Activated CD4-positive, alpha-beta T cell treated with anti-CD3 and anti-CD28 coated beads, Interleukin-2, amount 10 ng/mL, durations not matched to agents 24 days and 14 days (primary cell): ENCODE results near the gene DOCK4. TPM values are rescaled to one million over a fixed set of nuclear protein-coding genes. Genes with fewer than 3 reads are reported as not detected.

Source experiments
- DNase-seq: peaks from one replicate; pipeline ENCODE4 v3.0.0; 2022
- H3K27ac Mint-ChIP-seq: one replicate; pipeline ENCODE4 v1.8.0; 2022; ENCODE audit warnings: mild to moderate bottlenecking, mixed read lengths
- H3K27me3 Mint-ChIP-seq: one replicate; pipeline ENCODE4 v1.8.0; 2022; ENCODE audit warnings: mixed read lengths
- H3K36me3 Mint-ChIP-seq: one replicate; pipeline ENCODE4 v1.8.0; 2022; ENCODE audit warnings: low read depth, mild to moderate bottlenecking, mixed read lengths
- H3K4me1 Mint-ChIP-seq: one replicate; pipeline ENCODE4 v1.8.0; 2021; ENCODE audit warnings: mixed read lengths
- H3K4me3 Mint-ChIP-seq: one replicate; pipeline ENCODE4 v1.8.0; 2022; ENCODE audit warnings: mild to moderate bottlenecking, moderate library complexity, mixed read lengths
- H3K9me3 Mint-ChIP-seq: one replicate; pipeline ENCODE4 v1.8.0; 2021; ENCODE audit warnings: mixed read lengths
- intact Hi-C: fragments of 100-400 bp; cut with micrococcal nuclease; formaldehyde crosslinking; loops from one replicate; pipeline ENCODE4 v1.15.1; 2023
- total RNA-seq: library from RNA; stranded (reverse); gene quantifications from 2 replicates; pipeline ENCODE4 v1.2.3, GENCODE V29; 2022

The DOCK4 gene
- total RNA-seq, 1 donor from 2014 or later = 0.89 TPM

GRCh38 chr7:112045222-112045621, 161.0 kb downstream of the DOCK4 start:
- intact Hi-C loops = no loop called here
- no peaks in the 10 kb centered on the region for H3K9me3 Mint-ChIP-seq
- H3K27ac Mint-ChIP-seq = no peak overlapping the region
- H3K36me3 Mint-ChIP-seq = no peaks in the 10 kb centered on the region
- H3K4me3 Mint-ChIP-seq = no peak overlapping the region
- DNase-seq = no peak
- H3K4me1 Mint-ChIP-seq = no peaks in the 10 kb centered on the region
- H3K27me3 Mint-ChIP-seq = no peaks in the 10 kb centered on the region

GRCh38 chr7:112042631-112043030, 163.6 kb downstream of the DOCK4 start:
- Mint-ChIP-seq H3K36me3 (no peaks in the 10 kb centered on the region), H3K4me1 (no peaks in the 10 kb centered on the region), H3K27me3 (no peaks in the 10 kb centered on the region), H3K9me3 (no peaks in the 10 kb centered on the region), H3K4me3 (no peak overlapping the region), H3K27ac (no peak overlapping the region)
- intact Hi-C loops = no loop called here
- no peak for DNase-seq

GRCh38 chr7:112038353-112038752, 167.8 kb downstream of the DOCK4 start:
- Mint-ChIP-seq H3K9me3 (no peaks in the 10 kb centered on the region), H3K27ac (no peak overlapping the region), H3K27me3 (no peaks in the 10 kb centered on the region), H3K4me3 (no peak overlapping the region), H3K4me1 (no peaks in the 10 kb centered on the region), H3K36me3 (no peaks in the 10 kb centered on the region)
- no peak for DNase-seq
- intact Hi-C loops = no loop called here

GRCh38 chr7:112036071-112036470, 170.1 kb downstream of the DOCK4 start:
- Mint-ChIP-seq H3K27ac (no peak overlapping the region), H3K36me3 (no peaks in the 10 kb centered on the region), H3K4me3 (no peak overlapping the region), H3K27me3 (peaks cover 3% of the 10 kb centered on the region), H3K9me3 (no peaks in the 10 kb centered on the region), H3K4me1 (no peaks in the 10 kb centered on the region)
- no peak for DNase-seq
- intact Hi-C loops = no loop called here

- no peaks in the 10 kb centered on the region for H3K4me1 Mint-ChIP-seq
- no peak overlapping the region for H3K27ac Mint-ChIP-seq
- no peak overlapping the region for H3K4me3 Mint-ChIP-seq
- no peak for DNase-seq
- H3K36me3 Mint-ChIP-seq = no peaks in the 10 kb centered on the region
- H3K9me3 Mint-ChIP-seq = no peaks in the 10 kb centered on the region
- intact Hi-C loops = no loop called here
- H3K27me3 Mint-ChIP-seq = peaks cover 3% of the 10 kb centered on the region
Observed at GRCh38 chr7:112031689-112032088, 174.5 kb downstream of the DOCK4 start.

GRCh38 chr7:112025556-112025955, 180.6 kb downstream of the DOCK4 start:
- DNase-seq = no peak
- no peaks in the 10 kb centered on the region for H3K9me3 Mint-ChIP-seq
- H3K27me3 Mint-ChIP-seq = no peaks in the 10 kb centered on the region
- H3K27ac Mint-ChIP-seq = no peak overlapping the region
- H3K4me3 Mint-ChIP-seq = no peak overlapping the region
- intact Hi-C loops = no loop called here
- H3K36me3 Mint-ChIP-seq = no peaks in the 10 kb centered on the region
- no peaks in the 10 kb centered on the region for H3K4me1 Mint-ChIP-seq

GRCh38 chr7:112023786-112024185, 182.4 kb downstream of the DOCK4 start:
- intact Hi-C loops = no loop called here

GRCh38 chr7:112023282-112023681, 182.9 kb downstream of the DOCK4 start:
- DNase-seq = no peak
- no peaks in the 10 kb centered on the region for H3K4me1 Mint-ChIP-seq
- intact Hi-C loops = no loop called here
- no peaks in the 10 kb centered on the region for H3K9me3 Mint-ChIP-seq
- no peak overlapping the region for H3K27ac Mint-ChIP-seq
- H3K4me3 Mint-ChIP-seq = no peak overlapping the region
- H3K36me3 Mint-ChIP-seq = no peaks in the 10 kb centered on the region
- H3K27me3 Mint-ChIP-seq = no peaks in the 10 kb centered on the region

More at GRCh38 chr7:112023786-112024185, 182.4 kb downstream of the DOCK4 start:
- Mint-ChIP-seq H3K4me1 (no peaks in the 10 kb centered on the region), H3K9me3 (no peaks in the 10 kb centered on the region), H3K4me3 (no peak overlapping the region), H3K27ac (no peak overlapping the region), H3K36me3 (no peaks in the 10 kb centered on the region), H3K27me3 (no peaks in the 10 kb centered on the region)
- DNase-seq = no peak

- Mint-ChIP-seq H3K27me3 (no peaks in the 10 kb centered on the region), H3K36me3 (no peaks in the 10 kb centered on the region), H3K4me3 (no peak overlapping the region), H3K9me3 (no peaks in the 10 kb centered on the region), H3K27ac (no peak overlapping the region), H3K4me1 (no peaks in the 10 kb centered on the region)
- DNase-seq = no peak
- intact Hi-C loops = no loop called here
Observed at GRCh38 chr7:112022128-112022527, 184.1 kb downstream of the DOCK4 start.

GRCh38 chr7:112021379-112022044, 184.7 kb downstream of the DOCK4 start:
- DNase-seq = no peak
- Mint-ChIP-seq H3K27ac (no peak overlapping the region), H3K9me3 (no peaks in the 10 kb centered on the region), H3K4me1 (no peaks in the 10 kb centered on the region), H3K27me3 (no peaks in the 10 kb centered on the region), H3K4me3 (no peak overlapping the region), H3K36me3 (no peaks in the 10 kb centered on the region)
- intact Hi-C loops = no loop called here

GRCh38 chr7:112020800-112021199, 185.4 kb downstream of the DOCK4 start:
- H3K27me3 Mint-ChIP-seq = no peaks in the 10 kb centered on the region
- intact Hi-C loops = no loop called here
- H3K9me3 Mint-ChIP-seq = no peaks in the 10 kb centered on the region
- H3K27ac Mint-ChIP-seq = no peak overlapping the region
- H3K36me3 Mint-ChIP-seq = no peaks in the 10 kb centered on the region
- H3K4me1 Mint-ChIP-seq = no peaks in the 10 kb centered on the region
- DNase-seq = no peak
- no peak overlapping the region for H3K4me3 Mint-ChIP-seq

GRCh38 chr7:112019932-112020331, 186.3 kb downstream of the DOCK4 start:
- intact Hi-C loops = no loop called here
- H3K27ac Mint-ChIP-seq = no peak overlapping the region
- peak; percentile 6 for DNase-seq
- no peaks in the 10 kb centered on the region for H3K36me3 Mint-ChIP-seq
- no peak overlapping the region for H3K4me3 Mint-ChIP-seq
- no peaks in the 10 kb centered on the region for H3K27me3 Mint-ChIP-seq
- no peaks in the 10 kb centered on the region for H3K9me3 Mint-ChIP-seq
- no peaks in the 10 kb centered on the region for H3K4me1 Mint-ChIP-seq

- H3K4me3 Mint-ChIP-seq = no peak overlapping the region
- H3K9me3 Mint-ChIP-seq = no peaks in the 10 kb centered on the region
- H3K27me3 Mint-ChIP-seq = no peaks in the 10 kb centered on the region
- DNase-seq = peak; percentile 19
- no peaks in the 10 kb centered on the region for H3K4me1 Mint-ChIP-seq
- H3K27ac Mint-ChIP-seq = no peak overlapping the region
- no peaks in the 10 kb centered on the region for H3K36me3 Mint-ChIP-seq
- intact Hi-C loops = no loop called here
Observed at GRCh38 chr7:112018305-112019030, 187.7 kb downstream of the DOCK4 start.

GRCh38 chr7:112015146-112015545, 191.1 kb downstream of the DOCK4 start:
- Mint-ChIP-seq H3K27me3 (peaks cover 2% of the 10 kb centered on the region), H3K4me3 (no peak overlapping the region), H3K9me3 (no peaks in the 10 kb centered on the region), H3K4me1 (no peaks in the 10 kb centered on the region), H3K27ac (no peak overlapping the region), H3K36me3 (no peaks in the 10 kb centered on the region)
- peak; percentile 19 for DNase-seq
- intact Hi-C loops = no loop called here

GRCh38 chr7:112014347-112014746, 191.9 kb downstream of the DOCK4 start:
- H3K36me3 Mint-ChIP-seq = no peaks in the 10 kb centered on the region
- peaks cover 2% of the 10 kb centered on the region for H3K27me3 Mint-ChIP-seq
- no peak overlapping the region for H3K27ac Mint-ChIP-seq
- H3K9me3 Mint-ChIP-seq = no peaks in the 10 kb centered on the region
- intact Hi-C loops = no loop called here
- DNase-seq = no peak
- no peak overlapping the region for H3K4me3 Mint-ChIP-seq
- H3K4me1 Mint-ChIP-seq = no peaks in the 10 kb centered on the region
